BE2C (cell line): Measurements from ENCODE around the gene TIPIN. TPM values are rescaled to one million over a fixed set of nuclear protein-coding genes. Genes with fewer than 3 reads are reported as not detected.

Source experiments
- DNase-seq: peaks from one replicate; pipeline ENCODE4 v3.0.0-alpha.2; 2020
- H3K27me3 ChIP-seq: fragments of 250-450 bp; sonication (Bioruptor Pico); 2 replicates; pipeline ENCODE4 v1.5.1; 2020; ENCODE audit warnings: mild to moderate bottlenecking
- H3K36me3 ChIP-seq: fragments of 250-450 bp; sonication (Bioruptor Pico); 2 replicates; pipeline ENCODE4 v1.5.1; 2020; ENCODE audit warnings: mild to moderate bottlenecking
- H3K4me1 ChIP-seq: fragments of 250-450 bp; sonication (Bioruptor Pico); 2 replicates; pipeline ENCODE4 v1.5.1; 2020
- H3K4me3 ChIP-seq: 2 replicates; pipeline ENCODE4 v1.5.1; 2011; ENCODE audit warnings: low read depth, low read length
- H3K9me3 ChIP-seq: fragments of 250-450 bp; sonication (Bioruptor Pico); 2 replicates; pipeline ENCODE4 v1.5.1; 2020
- polyA plus RNA-seq: library from polyadenylated mRNA; unstranded; fragments of >200 nt; gene quantifications from one replicate; pipeline ENCODE4 v1.2.1, GENCODE V29; 2012; ENCODE audit warnings: low read depth, missing spikeins; ENCODE audit not compliant: insufficient read length, insufficient read depth
- TF ChIP-seq, protein P1 (sequence below): IDR thresholded peaks from 2 replicates; pipeline ENCODE4 v1.5.1; 2012; ENCODE audit warnings: mild to moderate bottlenecking, low read depth, low read length

Gene TIPIN, protein sequence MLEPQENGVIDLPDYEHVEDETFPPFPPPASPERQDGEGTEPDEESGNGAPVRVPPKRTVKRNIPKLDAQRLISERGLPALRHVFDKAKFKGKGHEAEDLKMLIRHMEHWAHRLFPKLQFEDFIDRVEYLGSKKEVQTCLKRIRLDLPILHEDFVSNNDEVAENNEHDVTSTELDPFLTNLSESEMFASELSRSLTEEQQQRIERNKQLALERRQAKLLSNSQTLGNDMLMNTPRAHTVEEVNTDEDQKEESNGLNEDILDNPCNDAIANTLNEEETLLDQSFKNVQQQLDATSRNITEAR
- 17.4 TPM for polyA plus RNA-seq

DNA sequence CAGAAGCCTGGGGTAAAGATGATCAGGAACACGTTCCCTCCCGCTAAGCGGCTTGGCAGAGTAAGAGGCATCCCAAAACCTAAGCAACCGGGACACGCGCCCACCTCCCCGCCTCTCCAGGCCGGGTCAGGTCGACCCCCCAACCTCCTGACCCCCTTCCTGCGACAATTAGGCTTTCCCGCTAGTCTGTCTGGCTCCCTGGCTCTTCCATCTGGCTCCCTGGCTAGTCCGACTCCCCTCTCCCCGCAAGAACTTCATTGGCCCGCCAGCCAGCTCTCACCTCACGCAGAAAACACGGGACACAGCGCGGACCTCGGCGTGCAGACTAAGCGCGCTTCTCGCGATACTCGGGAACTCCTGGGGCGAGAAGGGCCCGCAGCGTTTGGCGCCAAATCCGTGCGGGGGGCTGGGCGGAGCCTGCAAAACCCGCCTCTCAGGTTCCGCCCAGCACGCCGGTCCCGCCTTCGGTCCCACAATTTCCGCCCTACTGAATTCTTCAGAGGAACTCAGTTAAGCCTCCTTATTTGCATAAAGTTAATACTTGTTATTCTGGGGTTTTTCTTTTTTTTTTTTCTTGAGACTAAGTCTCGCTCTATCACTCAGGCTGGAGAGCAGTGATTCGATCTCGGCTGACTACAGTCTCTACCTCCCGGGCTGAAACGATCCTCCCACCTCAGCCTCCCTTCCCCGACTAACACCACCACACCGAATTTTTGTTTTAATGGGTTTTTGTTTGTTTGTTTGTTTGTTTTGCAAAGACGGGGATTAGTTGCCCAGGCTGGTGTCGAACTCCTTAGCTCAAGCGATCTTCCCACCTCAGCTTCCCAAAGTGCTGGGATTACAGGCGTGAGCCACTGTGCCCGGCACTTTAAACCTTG, at the start of gene TIPIN:
Gene TIPIN, minus strand, starts transcription at position 327 of the 878 bp plus-strand sequence. CDS start 3,738 bp downstream, outside the sequence.
- peak; percentile 98 for DNase-seq
- Histone ChIP-seq H3K4me3 (peak within 1 kb of the TSS; percentile 94), H3K4me1 (no peaks in the 10 kb centered on the region), H3K9me3 (no peaks in the 10 kb centered on the region), H3K36me3 (peaks cover 14% of the 10 kb centered on the region), H3K27me3 (no peaks in the 10 kb centered on the region)
- TF ChIP-seq, protein P1, sequence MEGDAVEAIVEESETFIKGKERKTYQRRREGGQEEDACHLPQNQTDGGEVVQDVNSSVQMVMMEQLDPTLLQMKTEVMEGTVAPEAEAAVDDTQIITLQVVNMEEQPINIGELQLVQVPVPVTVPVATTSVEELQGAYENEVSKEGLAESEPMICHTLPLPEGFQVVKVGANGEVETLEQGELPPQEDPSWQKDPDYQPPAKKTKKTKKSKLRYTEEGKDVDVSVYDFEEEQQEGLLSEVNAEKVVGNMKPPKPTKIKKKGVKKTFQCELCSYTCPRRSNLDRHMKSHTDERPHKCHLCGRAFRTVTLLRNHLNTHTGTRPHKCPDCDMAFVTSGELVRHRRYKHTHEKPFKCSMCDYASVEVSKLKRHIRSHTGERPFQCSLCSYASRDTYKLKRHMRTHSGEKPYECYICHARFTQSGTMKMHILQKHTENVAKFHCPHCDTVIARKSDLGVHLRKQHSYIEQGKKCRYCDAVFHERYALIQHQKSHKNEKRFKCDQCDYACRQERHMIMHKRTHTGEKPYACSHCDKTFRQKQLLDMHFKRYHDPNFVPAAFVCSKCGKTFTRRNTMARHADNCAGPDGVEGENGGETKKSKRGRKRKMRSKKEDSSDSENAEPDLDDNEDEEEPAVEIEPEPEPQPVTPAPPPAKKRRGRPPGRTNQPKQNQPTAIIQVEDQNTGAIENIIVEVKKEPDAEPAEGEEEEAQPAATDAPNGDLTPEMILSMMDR, result no peak

DNA sequence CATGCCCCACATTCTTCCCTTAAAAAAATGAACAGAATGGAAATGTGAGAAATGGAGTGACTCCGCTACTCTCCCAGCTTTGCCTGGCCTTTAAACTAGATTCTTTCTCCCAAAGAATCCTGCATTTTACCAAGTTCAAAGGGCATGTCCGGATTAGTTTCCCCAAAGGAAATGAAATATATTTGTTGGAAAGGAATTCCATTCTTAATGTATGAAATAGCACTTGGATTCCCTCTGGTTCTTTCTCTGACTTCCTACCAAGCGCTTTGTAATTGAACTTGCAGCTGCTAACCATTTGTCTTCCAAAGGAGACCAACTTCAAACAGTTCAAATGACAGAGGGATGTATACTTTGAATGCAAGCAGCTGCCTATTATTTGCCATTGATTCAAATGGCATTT, 49.1 kb upstream of the TIPIN start:
- no peak for DNase-seq
- Histone ChIP-seq H3K9me3 (no peaks in the 10 kb centered on the region), H3K36me3 (no peaks in the 10 kb centered on the region), H3K4me1 (no peaks in the 10 kb centered on the region; the same call in 1 of the 2 replicates), H3K27me3 (no peaks in the 10 kb centered on the region), H3K4me3 (no peak overlapping the region)
- TF ChIP-seq, protein P1, result no peak

DNA sequence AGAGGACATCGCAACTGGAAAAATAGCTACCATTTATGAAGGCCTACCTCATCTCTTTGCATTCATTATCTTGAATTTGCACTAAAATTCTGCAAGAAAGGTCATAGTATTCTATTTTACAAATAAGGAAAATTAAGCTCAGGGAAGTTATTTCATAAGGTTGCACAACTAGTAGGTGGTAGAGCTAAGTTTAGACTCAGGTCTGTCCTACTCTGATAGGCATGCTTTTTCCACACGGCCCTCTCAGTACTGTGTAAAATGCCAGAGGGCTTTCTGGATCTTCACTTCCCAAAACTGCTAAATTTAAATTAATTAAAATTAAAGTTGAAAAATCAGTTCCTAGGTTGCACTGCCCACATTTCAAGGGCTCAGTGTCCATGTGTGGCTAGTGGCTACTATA, 48.5 kb upstream of the TIPIN start:
- Histone ChIP-seq H3K4me1 (no peaks in the 10 kb centered on the region; the same call in 1 of the 2 replicates), H3K27me3 (no peaks in the 10 kb centered on the region), H3K9me3 (no peaks in the 10 kb centered on the region), H3K36me3 (no peaks in the 10 kb centered on the region), H3K4me3 (no peak overlapping the region)
- TF ChIP-seq, protein P1, result no peak
- DNase-seq, result no peak

DNA sequence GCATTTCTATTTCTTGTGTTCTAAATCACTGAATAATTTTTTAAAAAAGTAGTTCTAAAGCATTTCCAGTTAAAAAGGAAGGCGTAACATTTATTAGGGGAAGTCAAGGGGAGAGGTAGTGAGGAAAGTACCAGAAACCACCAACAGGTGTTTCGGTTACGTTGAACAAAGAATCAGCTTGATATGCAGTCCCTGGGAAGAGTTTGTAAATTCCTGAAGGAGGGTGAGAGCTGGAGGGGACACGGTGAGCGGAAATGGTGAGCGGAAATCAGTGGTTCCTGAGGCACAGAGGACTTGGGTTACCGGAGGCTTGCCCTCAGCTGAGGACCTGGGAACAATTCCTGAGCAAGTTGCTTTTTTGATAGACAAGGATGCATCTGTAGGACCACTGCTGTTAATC, 48.0 kb upstream of the TIPIN start:
- H3K9me3 ChIP-seq, result no peaks in the 10 kb centered on the region
- H3K27me3 ChIP-seq, result no peaks in the 10 kb centered on the region
- H3K36me3 ChIP-seq, result no peaks in the 10 kb centered on the region
- TF ChIP-seq, protein P1, result no peak
- H3K4me3 ChIP-seq, result no peak overlapping the region
- H3K4me1 ChIP-seq, result no peaks in the 10 kb centered on the region; the same call in 1 of the 2 replicates
- no peak for DNase-seq

DNA sequence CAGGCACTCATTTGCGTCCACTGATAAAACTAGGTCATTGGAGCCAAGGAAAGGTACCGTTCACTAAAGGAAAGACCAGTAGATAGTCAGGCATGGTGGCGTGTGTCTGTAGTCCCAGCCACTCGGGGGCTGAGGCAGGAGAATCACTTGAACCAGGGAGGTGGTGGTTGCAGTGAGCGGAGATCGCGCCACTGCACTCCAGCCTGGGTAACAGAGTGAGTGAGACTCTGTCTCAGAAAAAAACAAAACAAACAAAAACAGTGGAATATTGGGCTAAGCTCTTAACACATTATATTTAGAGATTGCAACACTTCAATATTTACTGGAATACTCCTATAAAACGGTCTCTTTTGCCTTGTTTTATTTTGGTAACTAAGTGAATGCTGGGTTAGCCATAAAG, 47.6 kb upstream of the TIPIN start:
- Histone ChIP-seq H3K4me3 (no peak overlapping the region), H3K9me3 (no peaks in the 10 kb centered on the region), H3K36me3 (no peaks in the 10 kb centered on the region), H3K4me1 (no peaks in the 10 kb centered on the region), H3K27me3 (no peaks in the 10 kb centered on the region)
- TF ChIP-seq, protein P1, result no peak
- no peak for DNase-seq

DNA sequence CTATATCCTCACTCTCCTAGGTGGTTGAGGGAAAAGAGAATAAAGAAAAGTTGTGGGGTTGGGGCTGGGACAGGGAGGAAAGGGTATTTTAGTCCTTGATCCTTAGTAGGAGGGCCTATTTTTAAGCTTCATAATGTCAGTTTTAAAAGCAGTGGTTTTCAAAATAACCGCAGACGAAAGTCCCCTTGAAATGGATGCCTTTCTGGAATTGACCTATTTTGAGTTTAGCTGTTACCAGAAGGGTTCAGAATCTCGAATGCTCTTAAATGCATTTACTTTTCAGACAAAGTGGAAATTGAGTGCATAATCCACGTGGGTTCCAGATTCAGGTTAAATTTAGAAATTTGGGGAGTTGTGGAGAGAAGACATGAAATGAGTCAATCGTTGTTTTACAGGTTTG, 46.8 kb upstream of the TIPIN start:
- TF ChIP-seq, protein P1, result no peak
- H3K4me3 ChIP-seq, result no peak overlapping the region
- no peaks in the 10 kb centered on the region for H3K9me3 ChIP-seq
- H3K4me1 ChIP-seq, result no peaks in the 10 kb centered on the region
- H3K27me3 ChIP-seq, result no peaks in the 10 kb centered on the region
- no peak for DNase-seq
- no peaks in the 10 kb centered on the region for H3K36me3 ChIP-seq
